Endothelial cell of umbilical vein (primary cell): ENCODE results near the gene G6PC1. TPM values are rescaled to one million over a fixed set of nuclear protein-coding genes. Genes with fewer than 3 reads are reported as not detected.

Source experiments
- BruUV-seq: library from RNA; stranded (reverse); fragments of 400-500 nt; replicated peaks from 2 replicates; lab custom pipeline; 2021; lab: Mats Ljungman, UMichigan
- CTCF ChIA-PET: fragments of 300-600, 350-600 bp; sonication (Branson Sonifier 250); formaldehyde crosslinking; loops from one replicate; lab custom pipeline; 2021; ENCODE audit warnings: antibody characterized with exemption, inconsistent platforms; lab: Charles Lee
- POLR2A ChIA-PET: fragments of 300-600, 350-600 bp; sonication (Branson Sonifier 250); formaldehyde crosslinking; loops from one replicate; lab custom pipeline; 2021; ENCODE audit warnings: antibody characterized with exemption, inconsistent platforms; lab: Charles Lee
- DNase-seq: peaks from one replicate; pipeline ENCODE4 v3.0.0-alpha.2; 2011; ENCODE audit warnings: low read depth, low spot score
- FAIRE-seq: peaks from 2 replicates; lab custom pipeline; 2011; peaks lifted over from hg19 to GRCh38; lab: Jason Lieb, UNC
- H2AFZ ChIP-seq: 2 replicates; pipeline ENCODE4 v1.6.0; 2012; ENCODE audit warnings: low read depth, low read length, control low read depth, inconsistent platforms
- H3K27ac ChIP-seq: 2 replicates; pipeline ENCODE4 v1.5.1; 2011; ENCODE audit warnings: low read depth, mild to moderate bottlenecking, control low read depth, low read length, moderate library complexity; ENCODE audit not compliant: insufficient read depth
- H3K27me3 ChIP-seq, 2 experiments: 2 replicates each; pipeline versions ENCODE4 v1.6.0 to v1.6.1; 2011; ENCODE audit warnings: low read length in 2 of 2, mixed read lengths in 1 of 2; ENCODE audit not compliant: control insufficient read depth in 2 of 2, insufficient read depth in 2 of 2
- H3K36me3 ChIP-seq, 2 experiments: 2 replicates in 1 of 2; 3 replicates in 1 of 2; pipeline ENCODE4 v1.5.1; 2011; ENCODE audit warnings: low read length in 2 of 2, mild to moderate bottlenecking in 1 of 2, moderate library complexity in 1 of 2; ENCODE audit not compliant: control insufficient read depth in 2 of 2, insufficient read depth in 2 of 2; ENCODE audit errors: extremely low read depth in 1 of 2
- H3K4me1 ChIP-seq: 3 replicates; pipeline ENCODE4 v1.5.1; 2011; ENCODE audit warnings: mild to moderate bottlenecking, low read length; ENCODE audit not compliant: control insufficient read depth, insufficient read depth; ENCODE audit errors: extremely low read depth
- H3K4me2 ChIP-seq: 2 replicates; pipeline ENCODE4 v1.6.1; 2011; ENCODE audit warnings: low read length, control low read depth, mixed read lengths; ENCODE audit not compliant: insufficient read depth
- H3K4me3 ChIP-seq, 3 experiments: fragments of 200-600 bp in 1 of 3; sonication (generic), shearing (Covaris generic) in 1 of 3; replicated peaks in 1 of 3; 2 replicates each; pipeline ENCODE4 v1.5.1; 2011 to 2016; ENCODE audit warnings: control low read depth in 3 of 3, low read length in 3 of 3, mild to moderate bottlenecking in 2 of 3, inconsistent platforms in 1 of 3, low read depth in 1 of 3, moderate library complexity in 1 of 3; ENCODE audit not compliant: insufficient read depth in 1 of 3
- H3K79me2 ChIP-seq: 2 replicates; pipeline ENCODE4 v1.6.0; 2012; ENCODE audit warnings: low read length, inconsistent platforms; ENCODE audit not compliant: control insufficient read depth, insufficient read depth
- H3K9ac ChIP-seq: replicated peaks from 2 replicates; pipeline ENCODE3; 2011; ENCODE audit warnings: low read length, control low read depth; ENCODE audit not compliant: insufficient read depth; ENCODE audit errors: extremely low read depth
- H3K9me1 ChIP-seq: replicated peaks from 3 replicates; pipeline ENCODE4 v1.6.0; 2011; ENCODE audit warnings: mild to moderate bottlenecking, low read length; ENCODE audit not compliant: control insufficient read depth, insufficient read depth; ENCODE audit errors: extremely low read depth
- H3K9me3 ChIP-seq: replicated peaks from 2 replicates; pipeline ENCODE4 v1.5.1; 2012; ENCODE audit warnings: low read length, inconsistent platforms; ENCODE audit not compliant: control insufficient read depth, insufficient read depth
- H4K20me1 ChIP-seq: replicated peaks from 2 replicates; pipeline ENCODE3; 2011; ENCODE audit warnings: mild to moderate bottlenecking, low read length; ENCODE audit not compliant: control insufficient read depth, insufficient read depth; ENCODE audit errors: extremely low read depth
- EZH2 ChIP-seq: IDR thresholded peaks from 2 replicates; pipeline ENCODE4 v1.6.1; 2012; ENCODE audit warnings: borderline replicate concordance, low read depth, mild to moderate bottlenecking, moderate library complexity, low read length, inconsistent platforms; ENCODE audit not compliant: severe bottlenecking
- FOS ChIP-seq: IDR thresholded peaks from 2 replicates; pipeline ENCODE4 v1.6.1; 2011; ENCODE audit warnings: mild to moderate bottlenecking, low read length, moderate library complexity, borderline replicate concordance; ENCODE audit not compliant: insufficient read depth
- GATA2 ChIP-seq: IDR thresholded peaks from 2 replicates; pipeline ENCODE4 v1.7.0; 2011; ENCODE audit warnings: low read depth, mild to moderate bottlenecking, moderate library complexity, mixed read lengths, low read length; ENCODE audit not compliant: insufficient read length, insufficient read depth
- JUN ChIP-seq: IDR thresholded peaks from 2 replicates; pipeline ENCODE4 v1.6.1; 2011; ENCODE audit warnings: borderline replicate concordance, low read depth; ENCODE audit not compliant: insufficient read length, insufficient read depth
- MYC ChIP-seq: IDR thresholded peaks from one replicate; pipeline ENCODE4 v1.6.1; 2011; ENCODE audit warnings: mild to moderate bottlenecking, low read depth, low read length
- POLR2A ChIP-seq: IDR thresholded peaks from 2 replicates; pipeline ENCODE4 v1.6.1; 2012; ENCODE audit warnings: low read depth, mild to moderate bottlenecking, control low read depth, low read length
- POLR2AphosphoS5 ChIP-seq: IDR thresholded peaks from 2 replicates; pipeline ENCODE4 v1.6.1; 2012; ENCODE audit warnings: low read depth, mild to moderate bottlenecking, control low read depth, low read length, moderate library complexity; ENCODE audit not compliant: insufficient read depth
- dilution Hi-C: fragments of 300-500 bp; cut with MboI; formaldehyde crosslinking; loops from one replicate; pipeline ENCODE4 v1.15.0; 2019; ENCODE audit warnings: low sequenced_read_pairs; ENCODE audit not compliant: extremely low pct_ligation_motif_present
- intact Hi-C: fragments of 100-400 bp; cut with micrococcal nuclease; formaldehyde crosslinking; loops from one replicate; pipeline ENCODE4 v1.10.0; 2022
- polyA plus RNA-seq, 4 experiments: library from polyadenylated mRNA; depleted of rRNA in 3 of 4; stranded (reverse) in 3 of 4; unstranded in 1 of 4; fragments of >200 nt; gene quantifications; 2 replicates each; pipeline versions ENCODE4 v1.2.1 to v1.2.3, GENCODE V29; 2011 to 2012; ENCODE audit warnings: missing spikeins in 1 of 4
- total RNA-seq: library from RNA; stranded (reverse); gene quantifications from 2 replicates; pipeline ENCODE4 v1.2.3, GENCODE V29; 2021
- TF ChIP-seq, protein P1 (sequence below): IDR thresholded peaks from 2 replicates; pipeline ENCODE4 v1.6.1; 2011; ENCODE audit not compliant: insufficient read depth, insufficient read length
- TF ChIP-seq, protein P2 (sequence below), 2 donors: IDR thresholded peaks; 1 replicate in 1 of 2; 2 replicates in 1 of 2; pipeline ENCODE4 v1.5.1; 2011; ENCODE audit warnings: low read length in 2 of 2, mild to moderate bottlenecking in 2 of 2, moderate library complexity in 2 of 2, control low read depth in 1 of 2, inconsistent platforms in 1 of 2, low read depth in 1 of 2; ENCODE audit not compliant: insufficient read depth in 1 of 2; ENCODE audit errors: extremely low read depth in 1 of 2

Gene G6PC1
- total and polyA plus RNA-seq, 2 donors (not counting 3 experiments of a cell fraction or from before 2014, with no cell fraction given) = not detected

DNA sequence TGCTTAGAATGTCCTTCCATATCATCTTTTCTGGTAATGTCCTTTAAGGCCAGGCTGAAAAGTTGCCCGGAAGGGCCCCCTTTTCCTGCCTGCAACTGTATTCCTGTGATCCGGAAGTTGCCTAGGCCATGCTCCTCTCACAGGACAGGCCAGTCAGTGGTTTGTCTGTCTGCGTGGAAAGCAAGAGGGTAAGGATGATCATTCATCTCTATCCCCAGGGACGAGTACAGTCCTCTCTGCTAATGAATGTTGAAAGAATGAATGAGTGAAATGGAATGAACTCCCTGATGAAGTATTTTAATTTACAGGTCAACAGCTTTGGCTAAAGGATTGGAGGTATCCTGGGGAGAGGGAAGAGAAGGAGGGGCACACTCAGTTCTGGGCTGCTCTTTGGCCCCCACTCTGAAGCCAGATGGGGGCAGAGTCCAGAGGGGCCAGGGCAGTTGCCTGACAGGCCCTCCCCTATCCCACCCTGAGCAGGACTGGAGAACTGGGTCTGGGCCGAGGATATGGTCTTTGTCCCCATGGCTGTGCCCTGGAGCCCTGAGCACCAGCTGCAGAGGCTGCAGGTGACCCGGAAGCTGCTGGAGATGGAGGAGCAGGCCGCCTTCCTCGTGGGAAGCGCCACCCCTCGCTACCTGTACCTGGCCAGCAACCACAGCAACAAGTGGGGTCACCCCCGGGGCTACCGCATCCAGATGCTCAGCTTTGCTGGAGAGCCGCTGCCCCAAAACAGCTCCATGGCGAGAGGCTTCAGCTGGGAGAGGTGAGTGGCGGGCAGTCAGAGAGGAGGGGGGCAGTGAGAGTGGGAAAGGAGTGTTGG is 46.4 kb upstream of the G6PC1 start:
- FAIRE-seq (no peak), DNase-seq (no peak)
- dilution Hi-C loops = no loop called here
- intact Hi-C loops = no loop called here
- Histone ChIP-seq H3K79me2 (no peaks in the 10 kb centered on the region), H3K9ac (no peak overlapping the region), H4K20me1 (no peaks in the 10 kb centered on the region), H3K9me3 (no peaks in the 10 kb centered on the region), H3K4me2 (no peak overlapping the region), H2AFZ (no peak overlapping the region), H3K4me3 (no peak overlapping the region), H3K27me3 (peaks cover 0 to 3% of the 10 kb centered on the region in 2 experiments), H3K36me3 (no peaks in the 10 kb centered on the region), H3K4me1 (no peaks in the 10 kb centered on the region), H3K27ac (no peak overlapping the region), H3K9me1 (no peaks in the 10 kb centered on the region)
- TF ChIP-seq, protein P1, sequence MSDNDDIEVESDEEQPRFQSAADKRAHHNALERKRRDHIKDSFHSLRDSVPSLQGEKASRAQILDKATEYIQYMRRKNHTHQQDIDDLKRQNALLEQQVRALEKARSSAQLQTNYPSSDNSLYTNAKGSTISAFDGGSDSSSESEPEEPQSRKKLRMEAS = no peak
- no peak for TF ChIP-seq POLR2AphosphoS5
- no peak for TF ChIP-seq MYC
- no peak for TF ChIP-seq EZH2
- TF ChIP-seq GATA2 = no peak
- no peak for TF ChIP-seq FOS
- no peak for TF ChIP-seq JUN
- no peak for TF ChIP-seq POLR2A
- TF ChIP-seq, protein P2, sequence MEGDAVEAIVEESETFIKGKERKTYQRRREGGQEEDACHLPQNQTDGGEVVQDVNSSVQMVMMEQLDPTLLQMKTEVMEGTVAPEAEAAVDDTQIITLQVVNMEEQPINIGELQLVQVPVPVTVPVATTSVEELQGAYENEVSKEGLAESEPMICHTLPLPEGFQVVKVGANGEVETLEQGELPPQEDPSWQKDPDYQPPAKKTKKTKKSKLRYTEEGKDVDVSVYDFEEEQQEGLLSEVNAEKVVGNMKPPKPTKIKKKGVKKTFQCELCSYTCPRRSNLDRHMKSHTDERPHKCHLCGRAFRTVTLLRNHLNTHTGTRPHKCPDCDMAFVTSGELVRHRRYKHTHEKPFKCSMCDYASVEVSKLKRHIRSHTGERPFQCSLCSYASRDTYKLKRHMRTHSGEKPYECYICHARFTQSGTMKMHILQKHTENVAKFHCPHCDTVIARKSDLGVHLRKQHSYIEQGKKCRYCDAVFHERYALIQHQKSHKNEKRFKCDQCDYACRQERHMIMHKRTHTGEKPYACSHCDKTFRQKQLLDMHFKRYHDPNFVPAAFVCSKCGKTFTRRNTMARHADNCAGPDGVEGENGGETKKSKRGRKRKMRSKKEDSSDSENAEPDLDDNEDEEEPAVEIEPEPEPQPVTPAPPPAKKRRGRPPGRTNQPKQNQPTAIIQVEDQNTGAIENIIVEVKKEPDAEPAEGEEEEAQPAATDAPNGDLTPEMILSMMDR (IDR thresholded peaks at IDR 0.05; ENCODE audit: extremely low read depth in 1 of 2, insufficient read depth in 1 of 2, low read depth in 1 of 2, low read length in 2 of 2) = no peak
- BruUV-seq = no TSS peak
- ChIA-PET CTCF (interaction anchor here (2.0 kb wide), 1 partner anchor 11 kb away, joined by 9 read pairs; the partner anchor contains the start of gene AOC2), POLR2A (no interaction called here)
